Activated T-cell treated with anti-CD3 and anti-CD28 coated beads for 1 hour (primary cell): Measurements from ENCODE around the gene TMEM135.

Experiments
- DNase-seq: peaks from one replicate; pipeline ENCODE4 v3.0.0-alpha.2; 2020; ENCODE audit warnings: low read depth

The TMEM135 gene

DNA sequence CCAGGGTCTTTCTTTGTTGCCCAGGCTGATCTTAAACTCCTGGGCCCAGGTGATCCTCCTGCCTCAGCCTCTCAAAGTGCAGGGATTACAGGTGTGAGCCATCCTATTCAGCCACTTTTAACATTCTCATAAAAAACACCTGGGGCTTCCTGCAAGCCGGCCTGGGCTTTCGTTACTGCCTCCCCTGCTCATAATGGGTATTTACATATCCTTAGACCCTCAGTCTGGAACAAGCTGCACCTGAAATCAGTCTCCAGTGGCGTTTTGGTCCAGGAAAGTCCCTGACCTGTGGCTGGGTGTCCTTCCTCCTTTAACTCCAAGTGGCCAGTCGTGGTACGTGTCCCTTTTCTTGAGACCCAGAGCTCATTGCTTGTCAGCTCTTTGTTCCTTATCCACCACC lies 320.7 kb downstream of the TMEM135 start:
- no peak for DNase-seq

GRCh38 chr11:87359401-87359800 lies 321.7 kb downstream of the TMEM135 start:
- DNase-seq = no peak

GRCh38 chr11:87361891-87362290 lies 324.2 kb downstream of the TMEM135 start:
- DNase-seq = no peak

DNA sequence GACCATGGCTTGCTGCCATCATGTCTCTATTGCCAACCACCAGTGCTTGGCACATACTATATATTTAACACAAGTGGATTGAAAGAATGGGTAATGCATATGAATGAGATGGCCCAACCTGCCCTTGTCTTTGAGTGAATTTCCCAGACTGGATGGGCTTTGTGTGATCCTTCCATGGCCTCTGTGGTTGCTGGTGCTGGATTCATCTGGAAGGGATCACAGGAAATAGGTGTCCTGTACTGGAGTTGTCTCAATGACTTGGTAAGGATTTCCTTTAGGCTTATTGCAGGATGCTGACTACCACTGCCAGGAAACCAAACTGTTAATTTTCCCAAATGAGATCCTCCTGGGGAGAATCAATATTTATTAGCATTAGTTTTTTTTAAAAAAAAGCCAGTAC lies 328.6 kb downstream of the TMEM135 start:
- DNase-seq = no peak

GRCh38 chr11:87366763-87367405 lies 329.1 kb downstream of the TMEM135 start:
- DNase-seq = no peak

- DNase-seq = no peak
Measured at GRCh38 chr11:87368151-87368550, 330.4 kb downstream of the TMEM135 start.

GRCh38 chr11:87368858-87369480 lies 331.2 kb downstream of the TMEM135 start:
- no peak for DNase-seq

DNA sequence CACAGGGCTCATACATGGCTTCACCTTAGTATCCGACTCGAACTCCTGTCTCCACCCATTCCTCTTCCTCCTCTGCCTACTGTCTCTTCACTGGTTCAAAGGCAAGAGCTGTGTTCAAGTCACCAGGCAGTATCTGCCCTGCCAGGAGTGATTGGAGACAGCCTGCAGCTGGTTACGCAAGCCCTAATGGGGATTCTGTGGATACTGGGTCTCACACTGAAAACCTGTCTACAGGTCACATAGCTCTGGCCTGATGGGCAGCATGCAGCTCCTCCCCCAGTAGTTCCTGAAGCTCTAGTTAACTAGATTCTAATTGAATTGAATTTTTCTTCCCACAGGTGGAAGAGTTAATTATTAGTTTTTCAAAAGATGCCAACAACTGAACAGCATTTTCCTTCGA lies 332.2 kb downstream of the TMEM135 start:
- DNase-seq = no peak

GRCh38 chr11:87372065-87372464 lies 334.3 kb downstream of the TMEM135 start:
- DNase-seq = no peak
